ENCODE measurements around the gene PLVAP. TPM values are rescaled to one million over a fixed set of nuclear protein-coding genes. Genes with fewer than 3 reads are reported as not detected.
A peak's percentile ranks its signal among the peaks of the same experiment; 100 is the strongest.

The PLVAP gene
- polyA plus RNA-seq, 1 experiment = not detected

GRCh38 chr19:17385878-17386611, 8.9 kb upstream of the PLVAP start:
- ChIA-PET CTCF (interaction anchor here (0.6 to 7.8 kb wide), 33 partner anchors 9 to 474 kb away, joined by 3 to 121 read pairs (median 5); partner anchors contain the start of genes ABHD8, ANO8, BST2 and JAK3), POLR2A (no interaction called here)
- H3K4me3 ChIP-seq (ENCODE audit: low read depth, low read length) = no peak overlapping the region
- no peaks in the 10 kb centered on the region for H3K36me3 ChIP-seq (ENCODE audit: control insufficient read depth, insufficient read depth, low read length)
- DNase-seq (ENCODE audit: low read depth) = no peak
- TF ChIP-seq CTCF (IDR thresholded peaks at IDR 0.05; ENCODE audit: insufficient read depth, low read depth, low read length) = peak; percentile 97
- H3K27me3 ChIP-seq (ENCODE audit: control insufficient read depth, insufficient read depth, low read length) = peaks cover 2% of the 10 kb centered on the region; the same call in 1 of the 2 replicates

- POLR2A ChIA-PET = no interaction called here
- CTCF ChIA-PET = interaction anchor here (0.6 to 1.6 kb wide), 4 partner anchors 10 to 14 kb away, joined by 3 to 4 read pairs (median 3); no protein-coding TSS in a partner anchor
- TF ChIP-seq CTCF (IDR thresholded peaks at IDR 0.05; ENCODE audit: insufficient read depth, low read depth, low read length) = no peak
- no peak for DNase-seq (ENCODE audit: low read depth)
- H3K4me3 ChIP-seq (ENCODE audit: low read depth, low read length) = no peak overlapping the region
- H3K36me3 ChIP-seq (ENCODE audit: control insufficient read depth, insufficient read depth, low read length) = no peaks in the 10 kb centered on the region
- H3K27me3 ChIP-seq (ENCODE audit: control insufficient read depth, insufficient read depth, low read length) = no peaks in the 10 kb centered on the region
These were observed 3.4 kb upstream of the PLVAP start for GRCh38 chr19:17380426-17381138.

- POLR2A ChIA-PET = no interaction called here
- H3K4me3 ChIP-seq (ENCODE audit: low read depth, low read length) = no peak overlapping the region
- H3K27me3 ChIP-seq (ENCODE audit: control insufficient read depth, insufficient read depth, low read length) = no peaks in the 10 kb centered on the region
- CTCF ChIA-PET = interaction anchor here (1.3 to 1.6 kb wide), 2 partner anchors 11 to 15 kb away, joined by 3 read pairs; no protein-coding TSS in a partner anchor
- TF ChIP-seq CTCF (IDR thresholded peaks at IDR 0.05; ENCODE audit: insufficient read depth, low read depth, low read length) = no peak
- no peaks in the 10 kb centered on the region for H3K36me3 ChIP-seq (ENCODE audit: control insufficient read depth, insufficient read depth, low read length)
- no peak for DNase-seq (ENCODE audit: low read depth)
These were observed 2.1 kb upstream of the PLVAP start for GRCh38 chr19:17379221-17379631.

- Histone ChIP-seq H3K36me3 (ENCODE audit: control insufficient read depth, insufficient read depth, low read length) (no peaks in the 10 kb centered on the region), H3K4me3 (ENCODE audit: low read depth, low read length) (no peak overlapping the region), H3K27me3 (ENCODE audit: control insufficient read depth, insufficient read depth, low read length) (no peaks in the 10 kb centered on the region)
- ChIA-PET POLR2A (no interaction called here), CTCF (no interaction called here)
- TF ChIP-seq CTCF (IDR thresholded peaks at IDR 0.05; ENCODE audit: insufficient read depth, low read depth, low read length) = no peak
- no peak for DNase-seq (ENCODE audit: low read depth)
These were observed 1.1 kb upstream of the PLVAP start for GRCh38 chr19:17378271-17378670.

GRCh38 chr19:17370026-17370587, 7.0 kb downstream of the PLVAP start:
- no peak for TF ChIP-seq CTCF (IDR thresholded peaks at IDR 0.05; ENCODE audit: insufficient read depth, low read depth, low read length)
- no peak for DNase-seq (ENCODE audit: low read depth)
- no peaks in the 10 kb centered on the region for H3K36me3 ChIP-seq (ENCODE audit: control insufficient read depth, insufficient read depth, low read length)
- no peak overlapping the region for H3K4me3 ChIP-seq (ENCODE audit: low read depth, low read length)
- ChIA-PET CTCF (no interaction called here), POLR2A (no interaction called here)
- no peaks in the 10 kb centered on the region for H3K27me3 ChIP-seq (ENCODE audit: control insufficient read depth, insufficient read depth, low read length)
